ENCODE results near the gene DTNB.
A peak's percentile ranks its signal among the peaks of the same experiment; 100 is the strongest.
"Not testable (repeated sequence)": the region's sequence is repeated elsewhere in the genome, so short reads cannot be mapped to it uniquely, and the experiment has no call there.

Gene DTNB

GRCh38 chr2:25606892-25607291 lies 66.5 kb downstream of the DTNB start:
- peak; percentile 64 for TF ChIP-seq CTCF (IDR thresholded peaks at IDR 0.05; ENCODE audit: control insufficient read depth, extremely low read depth, insufficient read depth)
- DNase-seq (ENCODE audit: low read depth), result no peak
- H3K4me3 ChIP-seq (ENCODE audit: low read depth, low read length), result no peak overlapping the region

GRCh38 chr2:25602333-25602723 lies 71.0 kb downstream of the DTNB start:
- no peak for TF ChIP-seq CTCF (IDR thresholded peaks at IDR 0.05; ENCODE audit: control insufficient read depth, extremely low read depth, insufficient read depth)
- DNase-seq (ENCODE audit: low read depth), result no peak
- H3K4me3 ChIP-seq (ENCODE audit: low read depth, low read length), result no peak overlapping the region

GRCh38 chr2:25601711-25602332 lies 71.6 kb downstream of the DTNB start:
- DNase-seq (ENCODE audit: low read depth); H3K4me3 ChIP-seq (ENCODE audit: low read depth, low read length): not testable (repeated sequence)

GRCh38 chr2:25598911-25599310 lies 74.5 kb downstream of the DTNB start:
- no peak overlapping the region for H3K4me3 ChIP-seq (ENCODE audit: low read depth, low read length)
- DNase-seq (ENCODE audit: low read depth), result no peak
- no peak for TF ChIP-seq CTCF (IDR thresholded peaks at IDR 0.05; ENCODE audit: control insufficient read depth, extremely low read depth, insufficient read depth)

GRCh38 chr2:25598332-25598731 lies 75.0 kb downstream of the DTNB start:
- no peak for DNase-seq (ENCODE audit: low read depth)
- no peak for TF ChIP-seq CTCF (IDR thresholded peaks at IDR 0.05; ENCODE audit: control insufficient read depth, extremely low read depth, insufficient read depth)
- H3K4me3 ChIP-seq (ENCODE audit: low read depth, low read length), result no peak overlapping the region

- H3K4me3 ChIP-seq (ENCODE audit: low read depth, low read length), result no peak overlapping the region
- no peak for TF ChIP-seq CTCF (IDR thresholded peaks at IDR 0.05; ENCODE audit: control insufficient read depth, extremely low read depth, insufficient read depth)
- DNase-seq (ENCODE audit: low read depth), result no peak
Measured at GRCh38 chr2:25597881-25598280, 75.5 kb downstream of the DTNB start.

- DNase-seq (ENCODE audit: low read depth), result no peak
- no peak for TF ChIP-seq CTCF (IDR thresholded peaks at IDR 0.05; ENCODE audit: control insufficient read depth, extremely low read depth, insufficient read depth)
- H3K4me3 ChIP-seq (ENCODE audit: low read depth, low read length), result no peak overlapping the region
Measured at GRCh38 chr2:25596516-25597244, 76.7 kb downstream of the DTNB start.

Data from LNCaP clone FGC (cell line).